PC-9 (cell line): ENCODE measurements around the gene CYLD.

Experiments
- CTCF ChIP-seq: fragments of 200-600 bp; sonication (generic); conservative IDR thresholded peaks from 2 replicates; pipeline ENCODE4 v1.6.1; 2017; ENCODE audit warnings: mixed run types, antibody characterized with exemption, mild to moderate bottlenecking, moderate library complexity
- EZH2 ChIP-seq: fragments of 200-600 bp; sonication (generic); IDR thresholded peaks from 2 replicates; pipeline ENCODE4 v1.8.0; 2017; ENCODE audit warnings: antibody characterized with exemption, low read depth

DNA sequence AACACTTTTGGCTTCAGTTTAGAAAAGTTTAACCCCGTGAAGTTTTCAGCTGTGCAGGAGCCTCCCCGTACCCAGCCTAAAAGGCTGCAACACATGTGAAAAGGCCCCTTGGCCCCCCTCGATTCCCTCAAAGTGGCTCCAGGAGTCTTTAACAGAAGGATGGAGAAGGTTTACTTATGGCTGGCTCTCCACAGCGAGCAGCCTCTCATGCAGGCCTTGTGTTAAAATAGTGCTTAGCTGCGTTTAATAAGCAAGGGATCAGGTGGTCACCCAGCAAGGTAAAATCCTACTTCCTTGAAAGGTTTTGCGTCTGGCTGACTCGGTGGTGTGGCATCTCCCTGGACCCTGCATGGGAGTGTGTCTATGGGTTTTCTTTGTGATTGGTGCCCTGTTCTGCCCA, 8.4 kb upstream of the CYLD start:
- TF ChIP-seq CTCF (no peak), EZH2 (no peak)
